Uterus (tissue), 2 donors: ENCODE results near the gene MAGOHB.

Experiments
- POLR2A ChIP-seq, 2 donors: fragments of 450-650 bp; IDR thresholded peaks; one replicate each; pipeline ENCODE4 v1.6.1; 2016; ENCODE audit warnings: antibody characterized with exemption in 2 of 2, mild to moderate bottlenecking in 1 of 2, moderate library complexity in 1 of 2
- TF ChIP-seq, protein P1 (sequence below), 4 experiments: fragments of 200-600 bp in 2 of 4; fragments of 450-650 bp in 2 of 4; sonication (generic) in 2 of 4; IDR thresholded peaks; one replicate each; pipeline ENCODE4 v1.5.1; 2016 to 2019; ENCODE audit warnings: antibody characterized with exemption in 4 of 4, mild to moderate bottlenecking in 2 of 4, moderate library complexity in 1 of 4

GRCh38 chr12:10641735-10642500, 28.5 kb upstream of the MAGOHB start:
- TF ChIP-seq, protein P1, sequence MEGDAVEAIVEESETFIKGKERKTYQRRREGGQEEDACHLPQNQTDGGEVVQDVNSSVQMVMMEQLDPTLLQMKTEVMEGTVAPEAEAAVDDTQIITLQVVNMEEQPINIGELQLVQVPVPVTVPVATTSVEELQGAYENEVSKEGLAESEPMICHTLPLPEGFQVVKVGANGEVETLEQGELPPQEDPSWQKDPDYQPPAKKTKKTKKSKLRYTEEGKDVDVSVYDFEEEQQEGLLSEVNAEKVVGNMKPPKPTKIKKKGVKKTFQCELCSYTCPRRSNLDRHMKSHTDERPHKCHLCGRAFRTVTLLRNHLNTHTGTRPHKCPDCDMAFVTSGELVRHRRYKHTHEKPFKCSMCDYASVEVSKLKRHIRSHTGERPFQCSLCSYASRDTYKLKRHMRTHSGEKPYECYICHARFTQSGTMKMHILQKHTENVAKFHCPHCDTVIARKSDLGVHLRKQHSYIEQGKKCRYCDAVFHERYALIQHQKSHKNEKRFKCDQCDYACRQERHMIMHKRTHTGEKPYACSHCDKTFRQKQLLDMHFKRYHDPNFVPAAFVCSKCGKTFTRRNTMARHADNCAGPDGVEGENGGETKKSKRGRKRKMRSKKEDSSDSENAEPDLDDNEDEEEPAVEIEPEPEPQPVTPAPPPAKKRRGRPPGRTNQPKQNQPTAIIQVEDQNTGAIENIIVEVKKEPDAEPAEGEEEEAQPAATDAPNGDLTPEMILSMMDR (IDR thresholded peaks at IDR 0.05) = no peak
- TF ChIP-seq POLR2A (IDR thresholded peaks at IDR 0.05) = no peak
